LNCAP (cell line): ENCODE measurements around the gene ACBD3.

Experiments
- TF ChIP-seq, protein P1 (sequence below): fragments of 450-650 bp; IDR thresholded peaks from 2 replicates; pipeline ENCODE4 v1.5.1; 2017; ENCODE audit warnings: mild to moderate bottlenecking

Gene ACBD3

DNA sequence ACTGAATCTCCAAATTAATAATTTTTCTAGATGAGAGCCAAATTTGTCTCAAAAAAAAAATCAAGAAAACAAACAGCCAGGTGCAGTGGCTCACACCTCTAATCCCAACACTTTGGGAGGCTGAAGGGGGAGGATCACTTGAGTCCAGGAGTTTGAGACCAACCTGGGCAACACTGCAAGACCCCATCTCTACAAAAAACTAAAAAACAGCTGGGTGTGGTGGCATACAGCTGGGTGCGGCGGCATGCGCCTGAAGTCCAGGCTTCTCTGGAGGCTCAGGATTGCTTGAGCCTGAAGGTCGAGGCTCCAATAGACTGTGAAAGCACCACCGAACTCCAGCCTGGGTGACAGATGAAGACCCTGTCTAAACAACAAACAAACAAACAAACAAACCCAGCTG, 14.0 kb downstream of the ACBD3 start:
- TF ChIP-seq, protein P1, sequence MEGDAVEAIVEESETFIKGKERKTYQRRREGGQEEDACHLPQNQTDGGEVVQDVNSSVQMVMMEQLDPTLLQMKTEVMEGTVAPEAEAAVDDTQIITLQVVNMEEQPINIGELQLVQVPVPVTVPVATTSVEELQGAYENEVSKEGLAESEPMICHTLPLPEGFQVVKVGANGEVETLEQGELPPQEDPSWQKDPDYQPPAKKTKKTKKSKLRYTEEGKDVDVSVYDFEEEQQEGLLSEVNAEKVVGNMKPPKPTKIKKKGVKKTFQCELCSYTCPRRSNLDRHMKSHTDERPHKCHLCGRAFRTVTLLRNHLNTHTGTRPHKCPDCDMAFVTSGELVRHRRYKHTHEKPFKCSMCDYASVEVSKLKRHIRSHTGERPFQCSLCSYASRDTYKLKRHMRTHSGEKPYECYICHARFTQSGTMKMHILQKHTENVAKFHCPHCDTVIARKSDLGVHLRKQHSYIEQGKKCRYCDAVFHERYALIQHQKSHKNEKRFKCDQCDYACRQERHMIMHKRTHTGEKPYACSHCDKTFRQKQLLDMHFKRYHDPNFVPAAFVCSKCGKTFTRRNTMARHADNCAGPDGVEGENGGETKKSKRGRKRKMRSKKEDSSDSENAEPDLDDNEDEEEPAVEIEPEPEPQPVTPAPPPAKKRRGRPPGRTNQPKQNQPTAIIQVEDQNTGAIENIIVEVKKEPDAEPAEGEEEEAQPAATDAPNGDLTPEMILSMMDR: no peak

- TF ChIP-seq, protein P1: no peak
These were observed 20.2 kb downstream of the ACBD3 start for GRCh38 chr1:226166341-226166740.

- TF ChIP-seq, protein P1: no peak
These were observed 22.4 kb downstream of the ACBD3 start for GRCh38 chr1:226164154-226164553.

DNA sequence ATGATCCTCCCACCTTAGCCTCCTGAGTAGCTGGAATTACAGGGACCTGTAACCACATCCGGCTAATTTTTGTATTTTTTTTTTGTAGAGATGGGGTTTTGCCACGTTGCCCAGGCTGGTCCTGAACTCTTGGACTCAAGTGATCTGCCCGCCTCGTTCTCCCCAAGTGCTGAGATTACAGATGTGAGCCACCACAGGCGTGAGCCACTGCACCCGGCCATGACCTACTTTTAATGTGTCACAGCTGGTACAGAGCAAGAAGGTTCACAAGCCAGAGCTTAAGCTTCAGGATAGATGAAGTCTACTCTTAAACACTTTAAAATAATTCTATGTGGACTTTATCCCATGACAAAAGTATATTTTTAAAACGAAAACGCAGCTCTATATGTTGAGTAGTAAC, 23.6 kb downstream of the ACBD3 start:
- TF ChIP-seq, protein P1: no peak

DNA sequence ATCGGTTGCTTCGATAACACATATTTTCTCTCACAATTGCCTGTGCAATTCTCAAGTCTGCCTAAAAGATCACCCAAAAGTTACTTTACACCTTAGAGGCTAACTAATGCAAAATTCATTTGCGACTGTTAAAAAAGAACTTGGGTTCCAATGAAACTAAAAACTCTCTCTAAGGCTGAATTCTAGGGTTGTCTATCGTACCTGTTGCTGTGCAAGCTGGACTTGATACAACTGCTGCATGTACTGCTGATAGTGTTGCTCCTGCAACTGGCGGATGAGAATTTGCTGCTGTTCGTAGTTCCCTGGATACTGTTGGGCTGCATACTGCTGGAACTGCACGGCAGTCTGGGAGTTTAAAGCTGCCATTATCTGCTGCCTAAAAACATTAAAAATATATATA, 27.6 kb downstream of the ACBD3 start:
- TF ChIP-seq, protein P1: no peak

GRCh38 chr1:226158457-226158856, 28.1 kb downstream of the ACBD3 start:
- TF ChIP-seq, protein P1: no peak

DNA sequence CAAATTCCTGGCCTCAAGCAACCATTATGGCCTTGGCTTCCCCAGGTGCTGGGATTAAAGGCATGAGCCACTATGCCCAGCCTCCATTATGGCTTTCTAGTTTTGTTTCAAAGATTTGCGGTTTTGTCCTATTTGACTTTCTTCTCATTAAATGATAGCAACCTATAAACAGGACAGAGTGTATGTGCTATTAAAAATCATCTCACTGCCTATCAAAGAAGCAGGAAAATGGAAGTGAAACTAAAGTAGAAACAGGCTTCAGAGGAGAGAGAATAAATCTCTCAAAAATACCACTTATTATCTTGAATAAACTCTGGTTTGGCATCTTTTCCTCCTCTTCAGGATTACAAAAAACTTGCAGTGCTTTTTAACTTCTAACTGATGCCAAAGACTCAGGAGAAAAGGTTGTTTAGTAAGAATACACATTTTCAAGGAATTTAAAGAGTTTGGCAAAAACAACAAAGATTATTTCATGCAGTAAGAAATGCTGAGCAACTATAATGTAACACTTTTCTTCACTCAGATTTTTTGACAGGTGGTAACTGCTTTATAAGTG, 28.7 kb downstream of the ACBD3 start:
- TF ChIP-seq, protein P1: no peak

DNA sequence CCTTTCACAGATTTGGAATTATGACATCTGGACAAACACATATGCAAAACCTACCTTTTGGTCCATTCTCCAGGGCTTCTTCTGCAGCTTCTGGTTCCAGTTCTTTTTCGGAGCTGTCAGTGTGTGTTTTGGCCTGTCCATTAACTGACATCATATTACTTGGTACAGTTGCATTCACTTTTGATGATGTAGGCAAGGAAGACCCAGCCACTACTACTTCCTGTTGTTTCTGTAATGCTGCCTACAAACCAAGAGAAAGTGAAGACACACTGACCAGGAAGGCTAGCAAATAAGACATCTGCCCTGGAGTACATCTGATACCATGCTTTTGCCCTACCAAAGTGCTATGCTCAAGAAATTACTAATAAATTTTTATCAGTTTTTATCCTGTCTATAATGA, 31.9 kb downstream of the ACBD3 start:
- TF ChIP-seq, protein P1: no peak
